Mesenchymal stem cell (in vitro differentiated cells and primary cell): ENCODE results near the gene ZDHHC9.

Experiments used
- DNase-seq: peaks from one replicate; pipeline ENCODE4 v3.0.0-alpha.2; 2013
- H2AFZ ChIP-seq: one replicate; pipeline ENCODE4 v1.6.1; 2013; ENCODE audit warnings: low read depth, mild to moderate bottlenecking, control low read depth, inconsistent platforms, low read length, moderate library complexity
- H2AK5ac ChIP-seq: 2 replicates; pipeline ENCODE4 v1.6.1; 2013; ENCODE audit warnings: low read length, moderate library complexity, mild to moderate bottlenecking, inconsistent platforms; ENCODE audit not compliant: severe bottlenecking
- H2BK120ac ChIP-seq: one replicate; pipeline ENCODE4 v1.6.1; 2013; ENCODE audit warnings: low read depth, mild to moderate bottlenecking, inconsistent platforms, low read length, moderate library complexity
- H2BK12ac ChIP-seq, 2 experiments: one replicate each; pipeline ENCODE4 v1.6.1; 2013; ENCODE audit warnings: inconsistent platforms in 2 of 2, low read length in 2 of 2, mild to moderate bottlenecking in 2 of 2, moderate library complexity in 2 of 2, control low read depth in 1 of 2
- H2BK15ac ChIP-seq: one replicate; pipeline ENCODE4 v1.6.1; 2013; ENCODE audit warnings: mild to moderate bottlenecking, low read depth, inconsistent platforms; ENCODE audit not compliant: poor library complexity, severe bottlenecking
- H2BK5ac ChIP-seq: 2 replicates; pipeline ENCODE4 v1.6.1; 2013; ENCODE audit warnings: low read depth, mild to moderate bottlenecking, low read length, control low read depth, inconsistent platforms; ENCODE audit not compliant: poor library complexity, severe bottlenecking
- H3K14ac ChIP-seq, 2 experiments: one replicate each; pipeline ENCODE4 v1.6.1; 2013; ENCODE audit warnings: inconsistent platforms in 2 of 2, low read length in 2 of 2, control low read depth in 1 of 2, mild to moderate bottlenecking in 1 of 2, moderate library complexity in 1 of 2
- H3K18ac ChIP-seq, 2 experiments: one replicate each; pipeline ENCODE4 v1.6.1; 2013; ENCODE audit warnings: inconsistent platforms in 2 of 2, low read length in 2 of 2, control low read depth in 1 of 2, low read depth in 1 of 2, mild to moderate bottlenecking in 1 of 2
- H3K23ac ChIP-seq, 2 experiments: one replicate each; pipeline ENCODE4 v1.6.1; 2013; ENCODE audit warnings: inconsistent platforms in 2 of 2, low read length in 2 of 2, mild to moderate bottlenecking in 2 of 2, moderate library complexity in 2 of 2, control low read depth in 1 of 2
- H3K27ac ChIP-seq: 2 replicates; pipeline ENCODE4 v1.5.1; 2013; ENCODE audit warnings: mild to moderate bottlenecking, moderate library complexity, low read length, control low read depth, inconsistent platforms; ENCODE audit not compliant: poor library complexity, severe bottlenecking
- H3K27me3 ChIP-seq, 2 experiments: 2 replicates each; pipeline versions ENCODE4 v1.6.1 to v1.7.0; 2013; ENCODE audit warnings: low read length in 2 of 2, mild to moderate bottlenecking in 2 of 2, moderate library complexity in 2 of 2, control low read depth in 1 of 2, inconsistent platforms in 1 of 2; ENCODE audit not compliant: control insufficient read depth in 1 of 2, insufficient read depth in 1 of 2
- H3K36me3 ChIP-seq, 2 experiments: 2 replicates each; pipeline versions ENCODE4 v1.6.1 to v1.7.0; 2013; ENCODE audit warnings: low read length in 2 of 2, control low read depth in 1 of 2, inconsistent platforms in 1 of 2, low read depth in 1 of 2, mild to moderate bottlenecking in 1 of 2; ENCODE audit not compliant: insufficient read depth in 2 of 2, control insufficient read depth in 1 of 2
- H3K4ac ChIP-seq, 2 experiments: one replicate each; pipeline ENCODE4 v1.6.1; 2013; ENCODE audit warnings: inconsistent platforms in 2 of 2, low read length in 2 of 2, mild to moderate bottlenecking in 2 of 2, moderate library complexity in 2 of 2, control low read depth in 1 of 2, low read depth in 1 of 2
- H3K4me1 ChIP-seq: 2 replicates; pipeline ENCODE4 v1.6.1; 2013; ENCODE audit warnings: low read depth, low read length, control low read depth; ENCODE audit not compliant: control insufficient read depth, insufficient read depth
- H3K4me2 ChIP-seq: 2 replicates; pipeline ENCODE4 v1.6.1; 2013; ENCODE audit warnings: low read length, mild to moderate bottlenecking, inconsistent platforms; ENCODE audit not compliant: poor library complexity, severe bottlenecking
- H3K4me3 ChIP-seq, 2 experiments: 2 replicates each; pipeline versions ENCODE4 v1.5.1 to v1.7.0; 2013; ENCODE audit warnings: low read length in 2 of 2, mild to moderate bottlenecking in 2 of 2, control low read depth in 1 of 2, low read depth in 1 of 2; ENCODE audit not compliant: insufficient read depth in 1 of 2
- H3K79me1 ChIP-seq: replicated peaks from 2 replicates; pipeline ENCODE4 v1.6.1; 2013; ENCODE audit warnings: mild to moderate bottlenecking, control low read depth, low read length, inconsistent platforms; ENCODE audit not compliant: poor library complexity, severe bottlenecking
- H3K9ac ChIP-seq: 2 replicates; pipeline ENCODE4 v1.7.0; 2013; ENCODE audit warnings: mild to moderate bottlenecking, low read length, moderate library complexity
- H3K9me3 ChIP-seq: 2 replicates; pipeline ENCODE4 v1.7.0; 2013; ENCODE audit warnings: mild to moderate bottlenecking, low read length; ENCODE audit not compliant: control insufficient read depth
- H4K8ac ChIP-seq: one replicate; pipeline ENCODE4 v1.6.1; 2013; ENCODE audit warnings: inconsistent platforms, mild to moderate bottlenecking, low read length, moderate library complexity
- H4K91ac ChIP-seq: one replicate; pipeline ENCODE4 v1.6.1; 2013; ENCODE audit warnings: mild to moderate bottlenecking, low read length, inconsistent platforms
- WGBS: methylation state at CpG from one replicate; pipeline ENCODE4 v1.1.7; 2013; ENCODE audit warnings: mixed read lengths; 5-methylcytosine and 5-hydroxymethylcytosine counted together

ZDHHC9 gene

DNA sequence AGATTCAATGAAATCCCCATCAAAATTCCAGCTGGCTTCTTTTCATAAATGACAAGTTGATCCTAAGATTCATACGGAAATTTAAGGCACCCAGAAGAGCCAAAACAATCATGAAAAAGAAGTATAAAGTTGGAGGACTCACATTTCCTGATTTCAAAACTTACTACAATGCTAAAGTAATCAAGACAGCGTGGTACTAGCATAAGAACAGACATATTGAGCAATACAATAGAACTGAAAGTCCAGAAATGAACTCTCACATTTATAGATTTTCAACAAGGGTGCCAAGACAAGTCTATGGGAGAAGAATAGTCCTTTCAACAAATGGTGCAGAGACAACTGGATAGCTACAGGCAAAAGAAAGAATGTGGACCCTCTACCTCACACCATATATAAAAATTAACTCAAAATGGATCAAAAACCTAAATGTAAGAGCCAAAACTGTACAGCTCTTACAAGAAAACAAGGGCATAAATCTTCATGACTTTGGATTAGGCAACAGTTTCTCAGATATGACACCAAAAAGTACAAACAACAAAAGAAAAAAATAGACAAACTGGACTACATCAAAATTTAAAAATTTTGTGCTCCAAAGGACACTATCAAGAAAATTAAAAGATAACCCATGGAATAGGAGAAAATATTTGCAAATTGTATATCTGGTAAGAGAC lies 35.4 kb downstream of the ZDHHC9 start:
- H2BK15ac ChIP-seq = no peak overlapping the region
- H2AFZ ChIP-seq = no peak overlapping the region
- no peak overlapping the region for H3K4me2 ChIP-seq
- no peak overlapping the region for H3K18ac ChIP-seq
- H3K4ac ChIP-seq = no peak overlapping the region
- no peaks in the 10 kb centered on the region for H3K9me3 ChIP-seq
- no CpG with 5 or more reads among the region's 2 CpGs for WGBS
- H2BK120ac ChIP-seq = no peak overlapping the region
- peaks cover 21 to 68% of the 10 kb centered on the region in 2 experiments for H3K36me3 ChIP-seq
- H3K27me3 ChIP-seq = peaks cover 0 to 4% of the 10 kb centered on the region in 2 experiments
- H2AK5ac ChIP-seq = no peak overlapping the region
- no peak overlapping the region for H3K27ac ChIP-seq
- H3K23ac ChIP-seq = no peak overlapping the region
- H3K4me1 ChIP-seq = no peaks in the 10 kb centered on the region
- H4K8ac ChIP-seq = no peak overlapping the region
- no peak overlapping the region for H4K91ac ChIP-seq
- peak; percentile 5 for DNase-seq
- no peak overlapping the region for H2BK5ac ChIP-seq
- no peak overlapping the region for H2BK12ac ChIP-seq
- H3K79me1 ChIP-seq = no peaks in the 10 kb centered on the region
- no peak overlapping the region for H3K4me3 ChIP-seq
- no peak overlapping the region for H3K9ac ChIP-seq
- H3K14ac ChIP-seq = no peak overlapping the region

DNA sequence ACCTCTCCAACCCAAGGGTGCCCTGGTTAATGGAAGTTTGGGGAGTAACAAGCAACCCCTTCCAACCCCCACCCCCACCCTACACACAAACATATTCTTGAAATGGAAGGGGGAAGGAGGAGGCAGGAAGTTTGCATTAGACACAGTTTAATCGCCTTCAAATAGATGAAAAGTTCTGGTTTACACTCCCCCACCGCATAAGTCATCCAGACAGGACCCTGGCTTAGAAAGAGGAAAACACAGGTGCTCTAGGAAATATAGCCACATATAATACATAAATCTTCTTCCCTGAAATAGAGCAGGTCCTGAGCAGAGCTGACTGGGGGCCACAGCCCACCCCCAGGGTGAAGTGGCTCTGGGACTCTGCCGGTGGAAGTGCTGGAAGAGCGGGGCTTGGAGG lies 38.9 kb downstream of the ZDHHC9 start:
- H3K18ac ChIP-seq = no peak overlapping the region
- no peak overlapping the region for H3K23ac ChIP-seq
- no peaks in the 10 kb centered on the region for H3K79me1 ChIP-seq
- 95% methylated on average over 3 of the region's 4 CpGs for WGBS
- no peak overlapping the region for H4K8ac ChIP-seq
- H3K4me1 ChIP-seq = no peaks in the 10 kb centered on the region
- H2BK120ac ChIP-seq = no peak overlapping the region
- DNase-seq = no peak
- no peaks in the 10 kb centered on the region for H3K9me3 ChIP-seq
- no peak overlapping the region for H4K91ac ChIP-seq
- no peak overlapping the region for H3K4me2 ChIP-seq
- H2AFZ ChIP-seq = no peak overlapping the region
- no peak overlapping the region for H2BK15ac ChIP-seq
- H3K27me3 ChIP-seq = peaks cover 0 to 10% of the 10 kb centered on the region in 2 experiments
- H3K4ac ChIP-seq = no peak overlapping the region
- H2AK5ac ChIP-seq = no peak overlapping the region
- H3K14ac ChIP-seq = no peak overlapping the region
- H2BK5ac ChIP-seq = no peak overlapping the region
- peaks cover 11 to 54% of the 10 kb centered on the region in 2 experiments for H3K36me3 ChIP-seq
- H3K9ac ChIP-seq = no peak overlapping the region
- no peak overlapping the region for H2BK12ac ChIP-seq
- no peak overlapping the region for H3K27ac ChIP-seq
- no peak overlapping the region for H3K4me3 ChIP-seq

DNA sequence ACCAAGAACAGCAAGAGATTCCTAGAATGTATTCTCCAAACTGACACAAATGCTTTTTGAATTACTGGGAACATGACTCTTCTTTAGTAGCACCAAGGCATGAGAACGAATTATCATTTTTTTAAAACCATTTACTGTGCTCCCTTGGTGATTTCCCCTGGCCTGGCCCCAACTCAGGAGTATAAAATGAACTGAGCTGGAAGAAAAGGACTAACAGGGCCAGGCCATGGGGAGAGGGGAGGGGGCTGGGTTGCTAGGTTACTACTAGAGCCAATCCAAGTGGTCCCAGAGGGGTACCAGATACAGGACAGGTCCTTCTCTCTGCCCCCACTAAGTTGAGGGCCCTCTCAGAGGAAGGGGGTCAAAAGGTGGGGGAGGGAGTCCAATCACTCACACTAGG lies 40.8 kb downstream of the ZDHHC9 start:
- peaks cover 16 to 58% of the 10 kb centered on the region in 2 experiments for H3K36me3 ChIP-seq
- no peak overlapping the region for H2BK15ac ChIP-seq
- H2BK5ac ChIP-seq = no peak overlapping the region
- H3K4me2 ChIP-seq = no peak overlapping the region
- no peak overlapping the region for H3K23ac ChIP-seq
- no CpG with 5 or more reads among the region's 1 CpG for WGBS
- no peak overlapping the region for H2BK120ac ChIP-seq
- no peak overlapping the region for H2AFZ ChIP-seq
- H3K14ac ChIP-seq = no peak overlapping the region
- peaks cover 0 to 20% of the 10 kb centered on the region in 2 experiments for H3K27me3 ChIP-seq
- no peak overlapping the region for H3K18ac ChIP-seq
- no peak overlapping the region for H3K4me3 ChIP-seq
- H3K4me1 ChIP-seq = no peaks in the 10 kb centered on the region
- H3K27ac ChIP-seq = no peak overlapping the region
- H3K4ac ChIP-seq = no peak overlapping the region
- no peak overlapping the region for H4K91ac ChIP-seq
- no peak overlapping the region for H3K9ac ChIP-seq
- H3K79me1 ChIP-seq = no peaks in the 10 kb centered on the region
- H2AK5ac ChIP-seq = no peak overlapping the region
- no peaks in the 10 kb centered on the region for H3K9me3 ChIP-seq
- H4K8ac ChIP-seq = no peak overlapping the region
- no peak for DNase-seq
- no peak overlapping the region for H2BK12ac ChIP-seq

DNA sequence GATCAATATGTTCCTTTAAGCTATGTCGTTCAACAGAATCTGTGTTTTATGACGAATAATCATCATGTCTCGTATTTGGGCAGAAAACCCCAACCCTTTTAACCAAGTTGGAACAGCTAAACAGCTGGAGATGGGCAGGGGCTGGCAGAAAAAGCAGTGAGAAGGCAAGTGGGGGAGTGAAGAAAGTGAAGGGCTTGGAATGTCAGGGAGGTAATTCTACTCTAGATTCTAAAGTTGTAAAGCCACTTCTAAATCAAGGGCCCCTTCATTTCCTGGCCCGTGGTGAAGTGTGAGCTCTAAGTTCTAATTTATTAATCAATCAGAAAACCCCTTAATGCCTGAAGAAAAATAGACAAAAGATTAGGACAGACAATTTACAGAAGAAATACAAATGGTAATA lies 43.5 kb downstream of the ZDHHC9 start:
- peaks cover 15 to 43% of the 10 kb centered on the region in 2 experiments for H3K36me3 ChIP-seq
- WGBS = 94% methylated on average over 3 of the region's 4 CpGs
- no peak overlapping the region for H2BK5ac ChIP-seq
- H2AK5ac ChIP-seq = no peak overlapping the region
- H3K4me2 ChIP-seq = no peak overlapping the region
- H3K9me3 ChIP-seq = no peaks in the 10 kb centered on the region
- no peak overlapping the region for H3K27ac ChIP-seq
- H2AFZ ChIP-seq = no peak overlapping the region
- H3K27me3 ChIP-seq = peaks cover 0 to 22% of the 10 kb centered on the region in 2 experiments
- H2BK12ac ChIP-seq = no peak overlapping the region
- no peak overlapping the region for H2BK120ac ChIP-seq
- H3K4ac ChIP-seq = no peak overlapping the region
- H3K9ac ChIP-seq = no peak overlapping the region
- no peak overlapping the region for H4K8ac ChIP-seq
- no peaks in the 10 kb centered on the region for H3K4me1 ChIP-seq
- H3K23ac ChIP-seq = no peak overlapping the region
- H3K18ac ChIP-seq = no peak overlapping the region
- no peak overlapping the region for H2BK15ac ChIP-seq
- no peak for DNase-seq
- no peak overlapping the region for H3K14ac ChIP-seq
- H3K4me3 ChIP-seq = no peak overlapping the region
- no peak overlapping the region for H4K91ac ChIP-seq
- H3K79me1 ChIP-seq = no peaks in the 10 kb centered on the region
